Mesenchymal stem cell (in vitro differentiated cells and primary cell): ENCODE data around the gene DCLK1.

Experiments
- DNase-seq: peaks from one replicate; pipeline ENCODE4 v3.0.0-alpha.2; 2013
- H2AFZ ChIP-seq: one replicate; pipeline ENCODE4 v1.6.1; 2013; ENCODE audit warnings: low read depth, mild to moderate bottlenecking, control low read depth, inconsistent platforms, low read length, moderate library complexity
- H2AK5ac ChIP-seq: 2 replicates; pipeline ENCODE4 v1.6.1; 2013; ENCODE audit warnings: low read length, moderate library complexity, mild to moderate bottlenecking, inconsistent platforms; ENCODE audit not compliant: severe bottlenecking
- H2BK120ac ChIP-seq: one replicate; pipeline ENCODE4 v1.6.1; 2013; ENCODE audit warnings: low read depth, mild to moderate bottlenecking, inconsistent platforms, low read length, moderate library complexity
- H2BK12ac ChIP-seq, 2 experiments: one replicate each; pipeline ENCODE4 v1.6.1; 2013; ENCODE audit warnings: inconsistent platforms in 2 of 2, low read length in 2 of 2, mild to moderate bottlenecking in 2 of 2, moderate library complexity in 2 of 2, control low read depth in 1 of 2
- H2BK15ac ChIP-seq: one replicate; pipeline ENCODE4 v1.6.1; 2013; ENCODE audit warnings: mild to moderate bottlenecking, low read depth, inconsistent platforms; ENCODE audit not compliant: poor library complexity, severe bottlenecking
- H2BK5ac ChIP-seq: 2 replicates; pipeline ENCODE4 v1.6.1; 2013; ENCODE audit warnings: low read depth, mild to moderate bottlenecking, low read length, control low read depth, inconsistent platforms; ENCODE audit not compliant: poor library complexity, severe bottlenecking
- H3K14ac ChIP-seq, 2 experiments: one replicate each; pipeline ENCODE4 v1.6.1; 2013; ENCODE audit warnings: inconsistent platforms in 2 of 2, low read length in 2 of 2, control low read depth in 1 of 2, mild to moderate bottlenecking in 1 of 2, moderate library complexity in 1 of 2
- H3K18ac ChIP-seq, 2 experiments: one replicate each; pipeline ENCODE4 v1.6.1; 2013; ENCODE audit warnings: inconsistent platforms in 2 of 2, low read length in 2 of 2, control low read depth in 1 of 2, low read depth in 1 of 2, mild to moderate bottlenecking in 1 of 2
- H3K23ac ChIP-seq, 2 experiments: one replicate each; pipeline ENCODE4 v1.6.1; 2013; ENCODE audit warnings: inconsistent platforms in 2 of 2, low read length in 2 of 2, mild to moderate bottlenecking in 2 of 2, moderate library complexity in 2 of 2, control low read depth in 1 of 2
- H3K27ac ChIP-seq: 2 replicates; pipeline ENCODE4 v1.5.1; 2013; ENCODE audit warnings: mild to moderate bottlenecking, moderate library complexity, low read length, control low read depth, inconsistent platforms; ENCODE audit not compliant: poor library complexity, severe bottlenecking
- H3K27me3 ChIP-seq, 2 experiments: 2 replicates each; pipeline versions ENCODE4 v1.6.1 to v1.7.0; 2013; ENCODE audit warnings: low read length in 2 of 2, mild to moderate bottlenecking in 2 of 2, moderate library complexity in 2 of 2, control low read depth in 1 of 2, inconsistent platforms in 1 of 2; ENCODE audit not compliant: control insufficient read depth in 1 of 2, insufficient read depth in 1 of 2
- H3K36me3 ChIP-seq, 2 experiments: 2 replicates each; pipeline versions ENCODE4 v1.6.1 to v1.7.0; 2013; ENCODE audit warnings: low read length in 2 of 2, control low read depth in 1 of 2, inconsistent platforms in 1 of 2, low read depth in 1 of 2, mild to moderate bottlenecking in 1 of 2; ENCODE audit not compliant: insufficient read depth in 2 of 2, control insufficient read depth in 1 of 2
- H3K4ac ChIP-seq, 2 experiments: one replicate each; pipeline ENCODE4 v1.6.1; 2013; ENCODE audit warnings: inconsistent platforms in 2 of 2, low read length in 2 of 2, mild to moderate bottlenecking in 2 of 2, moderate library complexity in 2 of 2, control low read depth in 1 of 2, low read depth in 1 of 2
- H3K4me1 ChIP-seq: 2 replicates; pipeline ENCODE4 v1.6.1; 2013; ENCODE audit warnings: low read depth, low read length, control low read depth; ENCODE audit not compliant: control insufficient read depth, insufficient read depth
- H3K4me2 ChIP-seq: 2 replicates; pipeline ENCODE4 v1.6.1; 2013; ENCODE audit warnings: low read length, mild to moderate bottlenecking, inconsistent platforms; ENCODE audit not compliant: poor library complexity, severe bottlenecking
- H3K4me3 ChIP-seq, 2 experiments: 2 replicates each; pipeline versions ENCODE4 v1.5.1 to v1.7.0; 2013; ENCODE audit warnings: low read length in 2 of 2, mild to moderate bottlenecking in 2 of 2, control low read depth in 1 of 2, low read depth in 1 of 2; ENCODE audit not compliant: insufficient read depth in 1 of 2
- H3K79me1 ChIP-seq: replicated peaks from 2 replicates; pipeline ENCODE4 v1.6.1; 2013; ENCODE audit warnings: mild to moderate bottlenecking, control low read depth, low read length, inconsistent platforms; ENCODE audit not compliant: poor library complexity, severe bottlenecking
- H3K9ac ChIP-seq: 2 replicates; pipeline ENCODE4 v1.7.0; 2013; ENCODE audit warnings: mild to moderate bottlenecking, low read length, moderate library complexity
- H3K9me3 ChIP-seq: 2 replicates; pipeline ENCODE4 v1.7.0; 2013; ENCODE audit warnings: mild to moderate bottlenecking, low read length; ENCODE audit not compliant: control insufficient read depth
- H4K8ac ChIP-seq: one replicate; pipeline ENCODE4 v1.6.1; 2013; ENCODE audit warnings: inconsistent platforms, mild to moderate bottlenecking, low read length, moderate library complexity
- H4K91ac ChIP-seq: one replicate; pipeline ENCODE4 v1.6.1; 2013; ENCODE audit warnings: mild to moderate bottlenecking, low read length, inconsistent platforms
- WGBS: methylation state at CpG from one replicate; pipeline ENCODE4 v1.1.7; 2013; ENCODE audit warnings: mixed read lengths; 5-methylcytosine and 5-hydroxymethylcytosine counted together

Gene DCLK1

DNA sequence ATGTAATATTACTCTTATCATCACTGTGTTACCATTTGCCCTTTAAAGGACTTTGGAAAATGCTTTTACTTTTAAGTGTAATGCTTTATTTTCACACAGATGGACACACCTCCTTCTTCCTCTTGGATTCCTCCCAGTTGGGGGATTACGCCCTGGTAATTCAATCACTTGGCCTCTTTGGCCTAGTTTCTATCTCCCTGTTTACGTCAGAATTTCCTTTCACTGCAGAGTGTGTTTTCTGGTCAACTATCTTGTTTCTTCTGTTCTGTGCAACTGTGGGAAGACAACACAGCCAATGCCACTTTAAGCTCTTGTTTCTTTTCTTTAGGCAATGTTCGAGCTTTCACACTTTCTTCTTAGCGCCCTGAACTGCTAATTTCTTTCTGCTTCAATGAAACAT lies 397.4 kb downstream of the DCLK1 start:
- WGBS, result 69% methylated on average over 4 of the region's 4 CpGs
- Histone ChIP-seq H3K4me3 (no peak overlapping the region), H2BK120ac (no peak overlapping the region), H3K18ac (no peak overlapping the region), H3K4me1 (no peaks in the 10 kb centered on the region), H3K4me2 (no peak overlapping the region), H3K27me3 (no peaks in the 10 kb centered on the region), H4K8ac (no peak overlapping the region), H3K14ac (no peak overlapping the region), H2AK5ac (no peak overlapping the region), H3K9me3 (no peaks in the 10 kb centered on the region), H3K23ac (no peak overlapping the region), H2AFZ (no peak overlapping the region), H2BK15ac (no peak overlapping the region), H4K91ac (no peak overlapping the region), H3K4ac (no peak overlapping the region), H3K9ac (peak overlapping the region; percentile 19), H2BK5ac (no peak overlapping the region), H3K36me3 (no peaks in the 10 kb centered on the region), H2BK12ac (no peak overlapping the region), H3K79me1 (no peaks in the 10 kb centered on the region), H3K27ac (no peak overlapping the region)
- no peak for DNase-seq

DNA sequence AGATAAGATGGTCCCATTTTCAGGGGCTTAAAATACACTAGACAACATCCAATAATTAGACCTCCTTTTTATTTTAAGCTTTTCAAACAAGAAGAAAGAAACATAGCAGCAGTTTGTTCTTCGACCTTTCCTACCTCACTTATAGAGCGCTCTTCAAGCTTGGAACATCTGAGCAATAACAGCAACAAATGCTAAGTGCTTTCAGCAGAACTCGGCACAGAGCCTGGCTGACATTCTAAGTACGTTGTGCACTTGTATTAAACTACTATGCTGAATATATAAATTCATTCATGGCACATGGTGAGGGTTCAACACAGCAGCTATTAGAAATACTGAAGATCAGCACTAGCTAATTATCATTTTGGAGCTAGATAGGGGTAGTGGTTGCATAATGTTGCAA lies 398.6 kb downstream of the DCLK1 start:
- H3K36me3 ChIP-seq, result no peaks in the 10 kb centered on the region
- H3K4me2 ChIP-seq, result no peak overlapping the region
- H2AFZ ChIP-seq, result no peak overlapping the region
- 95% methylated on average over 2 of the region's 4 CpGs for WGBS
- no peak overlapping the region for H3K27ac ChIP-seq
- H4K8ac ChIP-seq, result no peak overlapping the region
- H2BK12ac ChIP-seq, result no peak overlapping the region
- no peaks in the 10 kb centered on the region for H3K4me1 ChIP-seq
- H2BK15ac ChIP-seq, result no peak overlapping the region
- H4K91ac ChIP-seq, result no peak overlapping the region
- DNase-seq, result no peak
- no peak overlapping the region for H2AK5ac ChIP-seq
- no peak overlapping the region for H3K18ac ChIP-seq
- H3K23ac ChIP-seq, result no peak overlapping the region
- no peak overlapping the region for H2BK5ac ChIP-seq
- H3K4ac ChIP-seq, result no peak overlapping the region
- no peaks in the 10 kb centered on the region for H3K27me3 ChIP-seq
- no peak overlapping the region for H3K4me3 ChIP-seq
- no peak overlapping the region for H2BK120ac ChIP-seq
- no peak overlapping the region for H3K9ac ChIP-seq
- no peaks in the 10 kb centered on the region for H3K9me3 ChIP-seq
- H3K14ac ChIP-seq, result no peak overlapping the region
- no peaks in the 10 kb centered on the region for H3K79me1 ChIP-seq

DNA sequence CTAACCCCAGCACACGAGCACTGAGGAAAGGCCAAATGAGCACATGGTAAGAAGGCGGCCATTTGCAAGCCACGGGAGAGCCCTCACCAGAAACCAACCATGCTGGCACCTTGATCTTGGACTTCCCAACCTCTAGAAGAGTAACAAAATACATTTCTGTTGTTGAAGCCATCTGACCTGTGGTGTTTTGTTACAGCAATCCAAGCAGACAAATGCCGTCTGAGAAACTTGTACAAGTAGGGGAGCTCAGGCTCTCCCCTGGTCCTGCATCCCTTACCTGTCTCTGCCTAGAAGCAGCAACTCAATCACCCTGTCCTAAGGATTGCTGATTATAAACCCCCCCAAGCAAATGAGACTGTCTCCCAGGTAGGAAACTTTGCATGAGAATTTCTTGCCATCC lies 399.7 kb downstream of the DCLK1 start:
- Histone ChIP-seq H4K8ac (no peak overlapping the region), H3K18ac (no peak overlapping the region), H2BK5ac (no peak overlapping the region), H2AK5ac (no peak overlapping the region), H3K79me1 (no peaks in the 10 kb centered on the region), H2AFZ (no peak overlapping the region), H2BK12ac (no peak overlapping the region), H3K23ac (no peak overlapping the region), H2BK120ac (no peak overlapping the region), H3K4me2 (no peak overlapping the region), H3K4me3 (no peak overlapping the region), H3K27ac (no peak overlapping the region), H3K9ac (no peak overlapping the region), H3K4me1 (no peaks in the 10 kb centered on the region), H3K14ac (no peak overlapping the region), H2BK15ac (no peak overlapping the region), H3K36me3 (no peaks in the 10 kb centered on the region), H3K4ac (no peak overlapping the region), H3K27me3 (no peaks in the 10 kb centered on the region), H3K9me3 (no peaks in the 10 kb centered on the region), H4K91ac (no peak overlapping the region)
- no peak for DNase-seq
- 87% methylated on average over 4 of the region's 4 CpGs for WGBS

DNA sequence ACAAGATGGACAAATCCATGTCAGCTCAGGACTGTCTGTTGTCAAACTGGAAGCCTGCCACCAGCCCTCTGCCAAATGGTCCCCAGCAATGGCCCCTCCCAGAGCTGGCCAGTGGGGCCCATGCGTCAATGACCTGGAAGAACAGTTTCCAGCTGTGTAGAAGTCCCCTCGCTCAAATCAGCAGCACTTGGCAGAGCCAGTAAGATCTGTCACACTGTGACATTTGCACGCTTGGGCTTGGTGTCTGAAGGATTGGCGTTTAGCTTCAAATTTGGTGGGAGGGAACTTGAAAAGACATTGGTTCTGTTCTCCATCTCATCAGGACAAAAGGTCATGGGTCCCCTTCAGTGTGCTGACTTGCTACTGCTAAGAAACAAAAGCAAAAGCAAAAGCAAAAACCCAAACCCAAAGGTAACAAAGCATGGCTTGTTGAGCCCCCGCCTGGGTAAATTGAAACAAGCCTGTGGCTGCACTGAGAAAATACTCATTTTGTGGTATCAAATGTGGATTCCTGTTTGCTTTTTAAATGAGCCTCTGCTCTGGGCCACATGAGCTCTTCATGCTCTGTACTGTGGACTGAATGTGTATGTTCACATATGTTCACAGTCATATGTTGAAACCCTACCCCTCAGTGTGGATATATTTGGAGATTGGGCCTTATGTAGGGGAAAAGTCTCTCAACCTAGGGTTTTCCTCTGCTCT lies 401.1 kb downstream of the DCLK1 start:
- Histone ChIP-seq H3K36me3 (no peaks in the 10 kb centered on the region), H3K4ac (no peak overlapping the region), H2AK5ac (no peak overlapping the region), H3K4me3 (no peak overlapping the region), H2BK5ac (no peak overlapping the region), H3K27me3 (peaks cover 0 to 4% of the 10 kb centered on the region in 2 experiments), H3K18ac (no peak overlapping the region), H3K23ac (no peak overlapping the region), H4K8ac (no peak overlapping the region), H3K14ac (no peak overlapping the region), H2BK12ac (no peak overlapping the region), H2BK15ac (no peak overlapping the region), H3K9me3 (no peaks in the 10 kb centered on the region), H2BK120ac (no peak overlapping the region), H3K4me2 (no peak overlapping the region), H2AFZ (no peak overlapping the region), H3K27ac (no peak overlapping the region), H3K4me1 (no peaks in the 10 kb centered on the region), H3K9ac (no peak overlapping the region), H3K79me1 (no peaks in the 10 kb centered on the region), H4K91ac (no peak overlapping the region)
- 84% methylated on average over 5 of the region's 5 CpGs for WGBS
- no peak for DNase-seq
